Fibroblast of the aortic adventitia (primary cell): ENCODE measurements around the gene UBXN7. TPM values are rescaled to one million over a fixed set of nuclear protein-coding genes. Genes with fewer than 3 reads are reported as not detected.
"Not testable (repeated sequence)": the region's sequence is repeated elsewhere in the genome, so short reads cannot be mapped to it uniquely, and the experiment has no call there.

Experiments used
- DNase-seq: peaks from one replicate; pipeline ENCODE4 v3.0.0-alpha.2; 2010; ENCODE audit warnings: low read depth
- H3K4me3 ChIP-seq: 2 replicates; pipeline ENCODE4 v1.5.1; 2011; ENCODE audit warnings: low read depth, mild to moderate bottlenecking, control low read depth, low read length, moderate library complexity
- CTCF ChIP-seq: IDR thresholded peaks from 2 replicates; pipeline ENCODE4 v1.5.1; 2011; ENCODE audit warnings: mild to moderate bottlenecking, low read length, control low read depth, inconsistent platforms; ENCODE audit not compliant: insufficient read depth
- total RNA-seq: library from RNA; depleted of rRNA; stranded (reverse); fragments of >200 nt; gene quantifications from 2 replicates; pipeline ENCODE4 v1.2.3, GENCODE V29; 2012; ENCODE audit warnings: low replicate concordance

UBXN7 gene
- total RNA-seq, 1 donor, result 27.7 TPM

GRCh38 chr3:196354132-196354531, 78.1 kb downstream of the UBXN7 start:
- no peak for TF ChIP-seq CTCF
- H3K4me3 ChIP-seq, result no peak overlapping the region
- no peak for DNase-seq

- DNase-seq, result no peak
- H3K4me3 ChIP-seq, result no peak overlapping the region
- TF ChIP-seq CTCF, result no peak
Measured at GRCh38 chr3:196351541-196351940, 80.7 kb downstream of the UBXN7 start.

- no peak for DNase-seq
- no peak overlapping the region for H3K4me3 ChIP-seq
- no peak for TF ChIP-seq CTCF
Measured at GRCh38 chr3:196350067-196350466, 82.2 kb downstream of the UBXN7 start.

GRCh38 chr3:196348698-196349097, 83.5 kb downstream of the UBXN7 start:
- DNase-seq, result no peak
- TF ChIP-seq CTCF, result no peak
- no peak overlapping the region for H3K4me3 ChIP-seq

GRCh38 chr3:196344663-196345062, 87.6 kb downstream of the UBXN7 start:
- no peak overlapping the region for H3K4me3 ChIP-seq
- no peak for TF ChIP-seq CTCF
- no peak for DNase-seq

- H3K4me3 ChIP-seq, DNase-seq: not testable (repeated sequence)
Measured at GRCh38 chr3:196343917-196344316, 88.3 kb downstream of the UBXN7 start.

- H3K4me3 ChIP-seq, result no peak overlapping the region
- DNase-seq, result peak; percentile 24
- no peak for TF ChIP-seq CTCF
Measured at GRCh38 chr3:196341137-196341536, 91.1 kb downstream of the UBXN7 start.
